SU-DHL-6 (cell line): Measurements from ENCODE around the gene GNG5.
"Not testable (repeated sequence)": the region's sequence is repeated elsewhere in the genome, so short reads cannot be mapped to it uniquely, and the experiment has no call there.

Experiments used
- CTCF ChIP-seq: fragments of 200-600 bp; sonication (generic); IDR thresholded peaks from one replicate; pipeline ENCODE4 v1.5.1; 2017; ENCODE audit warnings: antibody characterized with exemption, mild to moderate bottlenecking, low read length, moderate library complexity; ENCODE audit not compliant: insufficient read depth, poor library complexity, severe bottlenecking
- EZH2phosphoT487 ChIP-seq: fragments of 200-600 bp; sonication (generic), shearing (Covaris generic); conservative IDR thresholded peaks from 2 replicates; pipeline ENCODE4 v1.6.1; 2018; ENCODE audit warnings: mild to moderate bottlenecking, antibody characterized with exemption, low read length, moderate library complexity, mixed read lengths

- not testable (repeated sequence) for TF ChIP-seq CTCF, EZH2phosphoT487
These were observed 57.7 kb downstream of the GNG5 start for GRCh38 chr1:84448704-84449103.
